H1 (cell line): ENCODE results near the gene HOXB6. TPM values are rescaled to one million over a fixed set of nuclear protein-coding genes. Genes with fewer than 3 reads are reported as not detected.
A peak's percentile ranks its signal among the peaks of the same experiment; 100 is the strongest.

Source experiments
- CTCF ChIA-PET: fragments of 300-600 bp; sonication (Branson Sonifier 250); formaldehyde crosslinking; loops from one replicate; lab custom pipeline; 2021; ENCODE audit not compliant: partially characterized antibody; lab: Charles Lee
- POLR2A ChIA-PET: fragments of 300-600 bp; sonication (Branson Sonifier 250); formaldehyde crosslinking; loops from one replicate; lab custom pipeline; 2021; ENCODE audit warnings: inconsistent platforms; ENCODE audit not compliant: partially characterized antibody; lab: Charles Lee
- DNase-seq, 2 experiments: peaks; one replicate each; pipeline versions ENCODE4 v3.0.0 to v3.0.0-alpha.2; 2010 to 2022; ENCODE audit warnings: low spot score in 2 of 2, low read depth in 1 of 2, mixed read lengths in 1 of 2
- FAIRE-seq: peaks from 2 replicates; lab custom pipeline; 2011; peaks lifted over from hg19 to GRCh38; lab: Jason Lieb, UNC
- H2AFZ ChIP-seq: 2 replicates; pipeline ENCODE4 v1.8.1; 2012; ENCODE audit warnings: low read length, inconsistent platforms
- H2AK5ac ChIP-seq: 2 replicates; pipeline ENCODE4 v1.6.1; 2013; ENCODE audit warnings: low read depth, low read length
- H2BK120ac ChIP-seq: replicated peaks from 2 replicates; pipeline ENCODE3; 2013; ENCODE audit warnings: low read depth, low read length, inconsistent platforms
- H2BK12ac ChIP-seq: 2 replicates; pipeline ENCODE4 v1.6.1; 2013; ENCODE audit warnings: low read depth, low read length
- H2BK15ac ChIP-seq: 2 replicates; pipeline ENCODE4 v1.6.1; 2013; ENCODE audit warnings: low read length
- H2BK20ac ChIP-seq: 2 replicates; pipeline ENCODE4 v1.6.1; 2013; ENCODE audit warnings: low read length
- H2BK5ac ChIP-seq: 2 replicates; pipeline ENCODE4 v1.6.1; 2013; ENCODE audit warnings: low read depth, low read length
- H3K14ac ChIP-seq: 2 replicates; pipeline ENCODE4 v1.6.1; 2013; ENCODE audit warnings: inconsistent platforms; ENCODE audit not compliant: insufficient read length
- H3K18ac ChIP-seq: 2 replicates; pipeline ENCODE4 v1.6.1; 2013; ENCODE audit warnings: low read length; ENCODE audit errors: extremely low read depth
- H3K23ac ChIP-seq: 2 replicates; pipeline ENCODE4 v1.6.1; 2013; ENCODE audit warnings: inconsistent platforms; ENCODE audit not compliant: insufficient read length
- H3K23me2 ChIP-seq: 2 replicates; pipeline ENCODE4 v1.6.1; 2013; ENCODE audit warnings: low read depth, low read length
- H3K27ac ChIP-seq: 2 replicates; pipeline ENCODE4 v1.6.1; 2011; ENCODE audit warnings: low read depth, low read length, inconsistent platforms
- H3K27me3 ChIP-seq, 4 experiments: replicated peaks in 1 of 4; 1 replicate in 1 of 4; 2 replicates in 3 of 4; pipeline versions ENCODE4 v1.6.1 to v1.8.1; 2011 to 2013; ENCODE audit warnings: low read length in 3 of 4, mild to moderate bottlenecking in 3 of 4, inconsistent platforms in 2 of 4, mixed read lengths in 2 of 4, moderate library complexity in 1 of 4; ENCODE audit not compliant: control insufficient read depth in 3 of 4, insufficient read depth in 3 of 4; ENCODE audit errors: extremely low read depth in 1 of 4
- H3K36me3 ChIP-seq, 4 experiments: 2 replicates each; pipeline versions ENCODE4 v1.6.1 to v1.8.1; 2011 to 2013; ENCODE audit warnings: mild to moderate bottlenecking in 4 of 4, low read length in 3 of 4, moderate library complexity in 2 of 4, control low read depth in 1 of 4, inconsistent platforms in 1 of 4; ENCODE audit not compliant: insufficient read depth in 4 of 4, control insufficient read depth in 2 of 4
- H3K4ac ChIP-seq: replicated peaks from 2 replicates; pipeline ENCODE3; 2013; ENCODE audit warnings: low read length, low read depth, mixed read lengths, inconsistent platforms; ENCODE audit not compliant: insufficient read length
- H3K4me1 ChIP-seq, 4 experiments: replicated peaks in 1 of 4; 1 replicate in 1 of 4; 2 replicates in 3 of 4; pipeline versions ENCODE4 v1.6.1 to v1.8.1; 2011 to 2013; ENCODE audit warnings: low read length in 3 of 4, inconsistent platforms in 2 of 4, mixed read lengths in 1 of 4; ENCODE audit not compliant: insufficient read depth in 4 of 4, control insufficient read depth in 3 of 4
- H3K4me2 ChIP-seq, 2 experiments: 2 replicates each; pipeline versions ENCODE4 v1.6.1 to v1.8.1; 2011 to 2013; ENCODE audit warnings: low read depth in 2 of 2, low read length in 2 of 2, control low read depth in 1 of 2, inconsistent platforms in 1 of 2, mild to moderate bottlenecking in 1 of 2; ENCODE audit not compliant: insufficient read depth in 1 of 2
- H3K4me3 ChIP-seq, 4 experiments: fragments of 200-600, 300-600 bp in 1 of 4; sonication (generic), shearing (Covaris generic), sonication (Bioruptor Twin) in 1 of 4; 2 replicates each; pipeline versions ENCODE4 v1.5.1 to v1.8.1; 2011 to 2016; ENCODE audit warnings: low read length in 4 of 4, low read depth in 3 of 4, control low read depth in 2 of 4, inconsistent platforms in 2 of 4, mild to moderate bottlenecking in 2 of 4, mixed read lengths in 1 of 4, moderate library complexity in 1 of 4; ENCODE audit not compliant: insufficient read depth in 2 of 4; ENCODE audit errors: extremely low read depth in 1 of 4
- H3K56ac ChIP-seq: replicated peaks from 2 replicates; pipeline ENCODE3; 2013; ENCODE audit warnings: low read depth, mild to moderate bottlenecking, mixed read lengths, low read length, inconsistent platforms; ENCODE audit not compliant: insufficient read length
- H3K79me1 ChIP-seq: 2 replicates; pipeline ENCODE4 v1.6.1; 2013; ENCODE audit warnings: low read depth, low read length, control low read depth
- H3K79me2 ChIP-seq, 2 experiments: 2 replicates each; pipeline versions ENCODE4 v1.6.1 to v1.8.1; 2012 to 2013; ENCODE audit warnings: low read length in 2 of 2, mild to moderate bottlenecking in 2 of 2, inconsistent platforms in 1 of 2; ENCODE audit not compliant: insufficient read depth in 2 of 2, control insufficient read depth in 1 of 2
- H3K9ac ChIP-seq, 4 experiments: replicated peaks in 1 of 4; 1 replicate in 1 of 4; 2 replicates in 3 of 4; pipeline versions ENCODE4 v1.6.1 to v1.8.1; 2011 to 2013; ENCODE audit warnings: low read depth in 3 of 4, low read length in 3 of 4, control low read depth in 2 of 4, mild to moderate bottlenecking in 2 of 4, moderate library complexity in 2 of 4, inconsistent platforms in 1 of 4; ENCODE audit errors: extremely low read depth in 1 of 4
- H3K9me3 ChIP-seq, 2 experiments: 2 replicates each; pipeline versions ENCODE4 v1.6.1 to v1.8.1; 2012 to 2013; ENCODE audit warnings: mild to moderate bottlenecking in 2 of 2, moderate library complexity in 2 of 2, control low read depth in 1 of 2, inconsistent platforms in 1 of 2, low read depth in 1 of 2, low read length in 1 of 2, mixed read lengths in 1 of 2; ENCODE audit not compliant: insufficient read depth in 2 of 2
- H4K20me1 ChIP-seq, 2 experiments: replicated peaks in 1 of 2; 2 replicates each; pipeline versions ENCODE3 to v1.8.1; 2011 to 2013; ENCODE audit warnings: inconsistent platforms in 2 of 2, low read length in 2 of 2, mild to moderate bottlenecking in 1 of 2; ENCODE audit not compliant: insufficient read depth in 2 of 2, control insufficient read depth in 1 of 2
- H4K5ac ChIP-seq: 2 replicates; pipeline ENCODE4 v1.6.1; 2013; ENCODE audit warnings: low read length, low read depth, mixed read lengths, inconsistent platforms; ENCODE audit not compliant: insufficient read length
- H4K8ac ChIP-seq: 2 replicates; pipeline ENCODE4 v1.8.0; 2013; ENCODE audit warnings: mild to moderate bottlenecking, moderate library complexity, low read length, inconsistent platforms; ENCODE audit not compliant: insufficient read depth; ENCODE audit errors: extremely low read depth
- H4K91ac ChIP-seq: replicated peaks from 2 replicates; pipeline ENCODE3; 2013; ENCODE audit warnings: low read length, mixed read lengths, inconsistent platforms; ENCODE audit not compliant: insufficient read length
- CTCF ChIP-seq, 3 experiments: IDR thresholded peaks; 1 replicate in 2 of 3; 2 replicates in 1 of 3; pipeline versions ENCODE4 v1.5.1 to v1.6.1; 2011; ENCODE audit warnings: low read length in 3 of 3, mild to moderate bottlenecking in 3 of 3, inconsistent platforms in 2 of 3, low read depth in 1 of 3, moderate library complexity in 1 of 3; ENCODE audit not compliant: insufficient read depth in 1 of 3; ENCODE audit errors: control extremely low read depth in 1 of 3
- SP1 ChIP-seq: IDR thresholded peaks from 2 replicates; pipeline ENCODE4 v1.6.1; 2011; ENCODE audit warnings: low read depth, low read length
- TCF12 ChIP-seq: IDR thresholded peaks from 2 replicates; pipeline ENCODE4 v1.6.1; 2011; ENCODE audit warnings: low read depth, mild to moderate bottlenecking, low read length
- WGBS, 2 experiments: shearing (Covaris generic) in 1 of 2; methylation state at CpG; one replicate each; pipeline versions ENCODE4 v1.1.6 to v1.1.7; 2013 to 2015; ENCODE audit warnings: low lambda C conversion rate in 2 of 2, mixed read lengths in 2 of 2, inconsistent platforms in 1 of 2, low coverage in 1 of 2, missing lambda C conversion rate in 1 of 2; ENCODE audit not compliant: insufficient replicate concordance in 2 of 2, insufficient coverage in 1 of 2, insufficient read length in 1 of 2; ENCODE audit errors: extremely low coverage in 1 of 2, missing lambda C conversion rate in 1 of 2; 5-methylcytosine and 5-hydroxymethylcytosine counted together
- polyA plus RNA-seq, 7 experiments: library from polyadenylated mRNA; depleted of rRNA in 3 of 7; stranded (reverse) in 5 of 7; unstranded in 2 of 7; fragments of >200 nt in 5 of 7; fragments of 200-250 nt in 2 of 7; gene quantifications; 1 replicate in 5 of 7; 2 replicates in 1 of 7; 4 replicates in 1 of 7; pipeline versions ENCODE4 v1.2.1 to v1.2.3, GENCODE V29; 2011 to 2013; ENCODE audit warnings: missing spikeins in 2 of 7, mixed read lengths in 2 of 7
- total RNA-seq: library from RNA; stranded (reverse); fragmentation: NEBNext Ultra II Directional; extraction: Animal tissue kit (Norgen Biotek cat#: 25700); gene quantifications from 2 replicates; pipeline ENCODE4 v1.2.1, GENCODE V29; 2021

Gene HOXB6
- total and polyA plus RNA-seq, 2 of the 8 experiments (the other 6 are each of a cell fraction or from before 2014, with no cell fraction given), result not detected

DNA sequence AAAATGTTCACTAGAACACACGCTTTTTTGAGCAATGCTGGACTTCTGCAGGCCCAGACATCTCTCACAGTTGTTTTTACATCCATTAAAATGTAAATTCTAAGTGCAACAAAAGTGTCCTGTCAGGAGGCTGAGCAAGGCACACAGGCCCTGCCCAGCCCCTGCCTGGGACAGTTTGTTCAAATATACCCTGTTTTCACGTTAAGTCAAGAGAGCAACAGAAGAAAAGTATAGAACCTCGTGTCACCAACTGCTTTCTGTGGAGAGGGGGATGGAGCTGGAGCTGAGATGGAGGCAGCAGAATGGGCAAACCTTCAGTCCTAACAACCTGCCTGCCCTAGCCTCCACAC lies 55.5 kb downstream of the HOXB6 start:
- FAIRE-seq (no peak), DNase-seq (no peak)
- peaks cover 0 to 3% (median 0%) of the 10 kb centered on the region in 4 experiments; a peak in 1 of 8 replicates for H3K36me3 ChIP-seq
- no peak overlapping the region for H2BK15ac ChIP-seq
- H2BK20ac ChIP-seq, result no peak overlapping the region
- no peak overlapping the region for H3K56ac ChIP-seq
- H2BK5ac ChIP-seq, result no peak overlapping the region
- 6% methylated on average over 3 of the region's 3 CpGs; no CpG with 5 or more reads in 1 of the 2 experiments for WGBS, 2 experiments
- no peak overlapping the region for H2AK5ac ChIP-seq
- H3K4me2 ChIP-seq, result peak overlapping the region in 1 of 2 experiments; percentile 10; a peak in 2 of 4 replicates
- H3K4ac ChIP-seq, result no peak overlapping the region
- no peak overlapping the region for H2BK120ac ChIP-seq
- no peaks in the 10 kb centered on the region for H3K79me2 ChIP-seq
- no peak overlapping the region for H4K8ac ChIP-seq
- H3K14ac ChIP-seq, result no peak overlapping the region
- H4K20me1 ChIP-seq, result peaks cover 22% of the 10 kb centered on the region in 2 experiments
- CTCF ChIA-PET, result interaction anchor here (1.0 to 6.6 kb wide), 12 partner anchors 9 to 87 kb away, joined by 3 to 53 read pairs (median 8); partner anchors contain the start of genes HOXB1, HOXB3 and HOXB5
- no peak overlapping the region for H2BK12ac ChIP-seq
- TF ChIP-seq SP1 (peak; percentile 53; the same call in 1 of the 2 replicates), TCF12 (0 out of 2 replicates have a peak, but pooled peaks have one; percentile 45), CTCF (IDR thresholded peaks at IDR 0.05; ENCODE audit: control extremely low read depth in 1 of 3, insufficient read depth in 1 of 3, low read depth in 1 of 3, low read length in 3 of 3) (no peak)
- TF ChIP-seq, all 59 proteins: peak for 2
- Histone ChIP-seq H3K4me3 (no peak overlapping the region), H3K9me3 (no peaks in the 10 kb centered on the region), H3K18ac (no peak overlapping the region), H3K23me2 (no peaks in the 10 kb centered on the region; the same call in 1 of the 2 replicates), H3K4me1 (peaks cover 6 to 25% (median 9%) of the 10 kb centered on the region in 4 experiments), H3K27ac (no peak overlapping the region), H4K5ac (no peak overlapping the region), H3K9ac (no peak overlapping the region), H3K27me3 (peaks cover 94 to 100% (median 98%) of the 10 kb centered on the region in 4 experiments), H4K91ac (no peak overlapping the region), H2AFZ (no peak overlapping the region), H3K23ac (no peak overlapping the region), H3K79me1 (no peaks in the 10 kb centered on the region)
- POLR2A ChIA-PET, result no interaction called here
